GM12892 (cell line): ENCODE results near the gene METAP1.

ENCODE experiments used
- POLR2A ChIP-seq: IDR thresholded peaks from 2 replicates; pipeline ENCODE4 v1.6.1; 2011; ENCODE audit warnings: low read depth, low read length, control low read depth
- POLR2AphosphoS5 ChIP-seq: IDR thresholded peaks from 2 replicates; pipeline ENCODE4 v1.6.1; 2011; ENCODE audit warnings: low read depth, low read length, control low read depth

DNA sequence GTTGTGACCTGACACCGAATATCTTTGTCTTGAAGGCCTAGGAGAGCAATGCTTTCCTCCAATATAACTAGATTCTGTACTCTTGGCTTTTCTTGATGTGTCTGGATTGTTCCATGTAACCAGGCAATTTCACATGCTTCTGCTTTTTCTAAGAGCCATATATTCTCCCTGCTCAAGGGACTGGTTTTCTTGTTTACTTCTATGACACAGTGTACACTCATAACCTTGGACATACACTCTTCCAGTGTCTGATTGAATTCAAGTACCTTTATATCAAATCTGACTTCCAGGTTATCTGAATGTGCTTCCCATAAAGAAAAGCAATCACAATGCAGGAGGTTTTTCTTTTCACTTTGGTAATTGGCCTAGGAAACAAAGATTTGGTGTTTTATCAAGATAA is 49.2 kb upstream of the METAP1 start:
- TF ChIP-seq POLR2A (no peak), POLR2AphosphoS5 (no peak)
